HG02840 (cell line): ENCODE results near the gene EPB41L2.
A peak's percentile ranks its signal among the peaks of the same experiment; 100 is the strongest.
"Not testable (repeated sequence)": the region's sequence is repeated elsewhere in the genome, so short reads cannot be mapped to it uniquely, and the experiment has no call there.

Experiments used
- ATAC-seq: cut with Tn5 transposase; IDR thresholded peaks from one replicate; pipeline ENCODE4 v1.9.1; 2021; ENCODE audit warnings: mild to moderate bottlenecking, moderate library complexity, moderate number of reproducible peaks; ENCODE audit not compliant: unreplicated experiment, low FRiP score

The EPB41L2 gene

GRCh38 chr6:131063028-131063763 is at the start of gene EPB41L2:
EPB41L2 (minus strand) TSS chr6:131063245; CDS start chr6:130956485, 106,760 bp downstream.
- peak; percentile 86 for ATAC-seq

DNA sequence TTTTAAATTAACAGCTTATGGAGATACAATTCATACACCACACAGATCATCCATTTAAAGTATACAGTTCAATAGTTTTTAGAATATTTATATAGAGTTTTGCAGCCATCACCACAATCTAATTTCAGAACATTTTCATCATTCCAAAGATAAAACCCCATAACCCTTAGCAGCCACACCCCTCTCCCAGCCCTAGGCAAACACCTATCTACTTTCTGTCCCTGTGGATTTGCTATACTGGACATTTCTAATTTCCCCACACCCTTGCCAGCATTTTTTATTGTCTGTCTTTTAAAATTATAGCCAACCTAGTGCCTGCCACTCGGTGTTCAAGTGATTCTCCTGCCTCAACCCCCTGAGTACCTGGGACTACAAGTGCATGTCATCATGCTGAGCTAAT is 49.2 kb upstream of the EPB41L2 start:
- ATAC-seq = no peak

- ATAC-seq = no peak
These were observed 44.1 kb upstream of the EPB41L2 start for GRCh38 chr6:131107151-131107550.

DNA sequence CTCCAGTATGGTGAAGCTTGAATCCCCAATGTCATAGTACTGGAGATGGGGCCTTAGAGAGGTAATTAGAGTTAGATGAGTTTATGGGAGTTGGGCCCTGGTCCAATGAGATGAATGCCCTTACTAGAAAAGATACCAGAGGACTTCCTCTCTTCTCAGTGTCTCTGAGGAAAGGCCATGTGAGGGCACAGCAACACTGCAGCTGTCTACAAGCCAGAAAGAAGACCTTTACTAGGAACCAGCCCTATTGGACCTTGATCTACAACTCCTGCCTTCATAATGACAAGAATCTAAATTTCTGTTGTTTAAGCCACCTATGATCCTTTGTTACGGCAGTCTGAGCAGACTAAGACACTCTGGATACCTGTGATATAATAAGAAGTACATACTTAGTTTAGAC is 40.9 kb upstream of the EPB41L2 start:
- ATAC-seq = no peak

DNA sequence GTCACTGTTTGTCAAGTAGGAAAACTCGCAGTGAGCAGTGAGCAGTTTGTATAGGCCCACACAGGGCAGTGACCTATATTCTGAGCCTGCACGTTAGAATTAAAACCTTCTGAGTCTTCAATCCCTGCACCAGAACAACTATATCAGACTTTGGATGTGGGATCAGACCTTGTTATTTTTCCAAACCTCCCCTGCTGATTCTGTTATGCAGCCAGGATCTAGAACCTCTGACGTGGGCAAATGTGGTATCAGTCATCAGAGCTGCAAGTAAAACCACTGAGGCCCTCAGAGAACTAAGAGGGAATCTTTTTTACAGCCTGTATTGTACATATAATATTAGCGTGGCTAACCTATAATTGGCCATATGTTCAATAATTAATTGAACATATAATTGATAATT is 40.3 kb upstream of the EPB41L2 start:
- no peak for ATAC-seq

GRCh38 chr6:131101911-131102680 is 39.1 kb upstream of the EPB41L2 start:
- no peak for ATAC-seq

GRCh38 chr6:131096786-131097185 is 33.7 kb upstream of the EPB41L2 start:
- ATAC-seq = no peak

GRCh38 chr6:131093334-131093733 is 30.3 kb upstream of the EPB41L2 start:
- ATAC-seq = no peak

- ATAC-seq = not testable (repeated sequence)
These were observed 28.9 kb upstream of the EPB41L2 start for GRCh38 chr6:131091944-131092343.

DNA sequence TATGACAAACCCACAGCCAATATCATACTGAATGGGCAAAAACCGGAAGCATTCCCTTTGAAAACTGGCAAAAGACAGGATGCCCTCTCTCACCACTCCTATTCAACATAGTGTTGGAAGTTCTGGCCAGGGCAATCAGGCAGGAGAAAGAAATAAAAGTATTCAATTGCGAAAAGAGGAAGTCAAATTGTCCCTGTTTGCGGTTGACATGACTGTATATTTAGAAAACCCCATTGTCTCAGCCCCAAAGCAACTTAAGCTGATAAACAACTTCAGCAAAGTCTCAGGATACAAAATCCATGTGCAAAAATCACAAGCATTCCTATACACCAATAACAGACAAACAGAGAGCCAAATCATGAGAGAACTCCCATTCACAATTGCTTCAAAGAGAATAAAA is 27.3 kb upstream of the EPB41L2 start:
- not testable (repeated sequence) for ATAC-seq

GRCh38 chr6:131084982-131085381 is 21.9 kb upstream of the EPB41L2 start:
- ATAC-seq = no peak

- no peak for ATAC-seq
These were observed 20.6 kb upstream of the EPB41L2 start for GRCh38 chr6:131083687-131084086.

- ATAC-seq = no peak
These were observed 19.3 kb upstream of the EPB41L2 start for GRCh38 chr6:131082335-131082734.

GRCh38 chr6:131080084-131080483 is 17.0 kb upstream of the EPB41L2 start:
- ATAC-seq = no peak

DNA sequence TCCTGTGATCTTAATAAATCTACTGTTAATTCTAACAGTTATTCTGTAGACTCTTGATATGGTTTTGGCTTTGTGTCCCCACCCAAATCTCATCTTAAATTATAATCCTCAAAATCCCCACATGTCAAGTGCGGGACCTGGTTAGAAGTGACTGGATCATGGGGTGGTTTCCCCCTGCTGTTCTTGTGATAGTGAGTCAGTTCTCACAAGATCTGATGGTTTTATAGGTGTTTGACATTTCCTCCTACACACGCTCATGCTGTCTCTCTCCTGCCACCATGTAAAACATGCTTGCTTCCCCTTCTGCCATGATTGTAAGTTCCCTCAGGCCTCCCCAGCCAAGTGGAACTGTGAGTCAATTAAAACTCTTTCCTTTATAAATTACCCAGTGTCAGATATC is 10.5 kb upstream of the EPB41L2 start:
- ATAC-seq = no peak

DNA sequence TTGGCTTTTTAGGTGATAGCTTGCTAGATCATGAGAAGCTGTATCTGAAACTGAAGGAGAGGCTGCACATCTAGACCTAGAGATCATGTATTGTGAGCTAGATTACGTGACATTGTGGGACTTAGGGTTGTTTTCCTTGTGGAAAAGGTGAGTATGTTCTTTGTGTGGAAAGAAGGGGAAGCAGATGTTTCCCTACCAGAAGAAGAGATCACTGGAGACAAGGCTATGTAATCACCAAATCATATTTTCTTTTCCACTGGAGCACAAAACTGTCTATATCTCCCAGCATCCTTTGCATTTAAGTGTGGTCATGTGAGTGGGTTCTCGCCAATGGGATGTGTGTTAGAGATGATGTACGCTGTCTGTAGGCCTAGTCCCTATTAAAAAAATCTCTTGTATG is 7.0 kb upstream of the EPB41L2 start:
- ATAC-seq = no peak

- ATAC-seq = no peak
These were observed 5.1 kb upstream of the EPB41L2 start for GRCh38 chr6:131068165-131068564.

DNA sequence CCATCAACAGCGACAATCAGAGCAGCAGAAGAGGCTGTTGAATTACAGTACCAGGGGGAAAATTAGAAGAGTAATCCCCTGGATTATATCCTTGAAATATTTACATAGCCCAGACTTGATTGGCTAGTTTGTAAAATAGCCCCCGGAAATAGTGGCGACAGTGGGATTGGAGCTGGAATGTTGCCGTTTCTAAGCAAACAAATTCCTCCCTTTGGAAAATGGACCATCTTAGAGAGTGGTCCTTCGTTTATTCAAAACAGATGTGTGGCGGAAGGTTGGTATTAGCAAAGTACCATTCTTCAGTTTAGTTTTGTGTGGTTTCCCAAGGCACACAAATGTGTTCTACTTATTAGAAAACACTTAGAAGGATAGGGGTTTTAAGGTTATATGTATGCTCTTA is 4.5 kb upstream of the EPB41L2 start:
- ATAC-seq = no peak

DNA sequence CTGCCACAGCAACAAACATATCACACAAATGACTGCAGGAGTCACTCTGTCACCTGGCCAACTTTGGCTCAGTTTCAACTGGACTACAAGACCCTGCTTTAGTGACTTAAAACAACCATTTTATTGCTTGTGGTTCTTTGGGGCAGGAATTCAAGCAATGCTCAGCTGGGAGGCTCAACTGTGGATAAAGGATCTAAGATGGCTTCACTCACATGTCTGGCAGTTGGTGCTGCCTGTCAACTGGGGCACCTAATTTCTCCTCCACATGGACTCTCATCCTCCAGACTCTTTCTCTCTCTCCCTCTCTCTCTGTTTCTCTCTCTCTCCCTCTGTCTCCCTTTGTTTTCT is 2.8 kb upstream of the EPB41L2 start:
- ATAC-seq = no peak

GRCh38 chr6:131065112-131065823 is 2.2 kb upstream of the EPB41L2 start:
- ATAC-seq = no peak

- ATAC-seq = no peak
These were observed 773 bp upstream of the EPB41L2 start for GRCh38 chr6:131063764-131064272.
